ENCODE measurements around the gene PEX26. TPM values are rescaled to one million over a fixed set of nuclear protein-coding genes. Genes with fewer than 3 reads are reported as not detected.
"Not testable (repeated sequence)": the region's sequence is repeated elsewhere in the genome, so short reads cannot be mapped to it uniquely, and the experiment has no call there.

PEX26 gene
- total RNA-seq, 4 donors from 2014 or later, result 28.2 to 36.1 (median 31.2) TPM

- DNase-seq, result peak; percentile 43 to 73
- peaks cover 0 to 4% of the 10 kb centered on the region in 2 donors for H3K4me1 ChIP-seq
- no peak overlapping the region for H3K4me3 ChIP-seq
- TF ChIP-seq POLR2A (IDR thresholded peaks at IDR 0.05) (no peak), CTCF (IDR thresholded peaks at IDR 0.05) (no peak)
- H3K27ac ChIP-seq, result peak overlapping the region; percentile 77 to 82
- intact Hi-C loops (cut with DNase I; ENCODE audit: low total_unique reads), result no loop called here
- no peaks in the 10 kb centered on the region for H3K27me3 ChIP-seq
- H3K9me3 ChIP-seq, result no peaks in the 10 kb centered on the region
- H3K36me3 ChIP-seq, result no peaks in the 10 kb centered on the region
These were observed 45.2 kb upstream of the PEX26 start for GRCh38 chr22:18032455-18033101.

- peak in 3 of 4 experiments; percentile 11 to 25 (median 15) for TF ChIP-seq CTCF (IDR thresholded peaks at IDR 0.05)
- no peak for TF ChIP-seq POLR2A (IDR thresholded peaks at IDR 0.05)
- Histone ChIP-seq H3K4me3 (no peak overlapping the region), H3K27me3 (no peaks in the 10 kb centered on the region), H3K27ac (peak overlapping the region; percentile 77 to 82), H3K4me1 (peaks cover 0 to 4% of the 10 kb centered on the region in 2 donors), H3K36me3 (no peaks in the 10 kb centered on the region), H3K9me3 (no peaks in the 10 kb centered on the region)
- intact Hi-C loops (cut with DNase I; ENCODE audit: low total_unique reads), result no loop called here
- peak; percentile 35 to 39 for DNase-seq
These were observed 44.4 kb upstream of the PEX26 start for GRCh38 chr22:18033204-18033998.

GRCh38 chr22:18034076-18034475, 43.7 kb upstream of the PEX26 start:
- intact Hi-C loops (cut with DNase I; ENCODE audit: low total_unique reads), result no loop called here
- peak overlapping the region; percentile 77 to 82 for H3K27ac ChIP-seq

GRCh38 chr22:18035751-18036150, 42.0 kb upstream of the PEX26 start:
- TF ChIP-seq POLR2A (IDR thresholded peaks at IDR 0.05), result no peak
- TF ChIP-seq CTCF (IDR thresholded peaks at IDR 0.05), result no peak
- Histone ChIP-seq H3K27me3 (no peaks in the 10 kb centered on the region), H3K4me1 (peaks cover 0 to 4% of the 10 kb centered on the region in 2 donors), H3K4me3 (no peak overlapping the region), H3K36me3 (no peaks in the 10 kb centered on the region), H3K27ac (peak overlapping the region; percentile 5 to 22), H3K9me3 (no peaks in the 10 kb centered on the region)
- no peak for DNase-seq
- intact Hi-C loops (cut with DNase I; ENCODE audit: low total_unique reads), result no loop called here

More at GRCh38 chr22:18034076-18034475, 43.7 kb upstream of the PEX26 start:
- Histone ChIP-seq H3K27me3 (no peaks in the 10 kb centered on the region), H3K36me3 (no peaks in the 10 kb centered on the region), H3K4me1 (peaks cover 0 to 4% of the 10 kb centered on the region in 2 donors), H3K4me3 (no peak overlapping the region), H3K9me3 (no peaks in the 10 kb centered on the region)
- no peak for DNase-seq
- no peak for TF ChIP-seq CTCF (IDR thresholded peaks at IDR 0.05)
- no peak for TF ChIP-seq POLR2A (IDR thresholded peaks at IDR 0.05)

GRCh38 chr22:18040898-18041297, 36.9 kb upstream of the PEX26 start:
- H3K4me3 ChIP-seq; DNase-seq; H3K27me3 ChIP-seq; H3K4me1 ChIP-seq; H3K36me3 ChIP-seq; intact Hi-C loops (cut with DNase I; ENCODE audit: low total_unique reads); H3K27ac ChIP-seq; H3K9me3 ChIP-seq: not testable (repeated sequence)
